ENCODE data around the gene LYVE1. TPM values are rescaled to one million over a fixed set of nuclear protein-coding genes. Genes with fewer than 3 reads are reported as not detected.

LYVE1 gene
- total RNA-seq, 1 experiment from 2014 or later: 0.11 TPM

DNA sequence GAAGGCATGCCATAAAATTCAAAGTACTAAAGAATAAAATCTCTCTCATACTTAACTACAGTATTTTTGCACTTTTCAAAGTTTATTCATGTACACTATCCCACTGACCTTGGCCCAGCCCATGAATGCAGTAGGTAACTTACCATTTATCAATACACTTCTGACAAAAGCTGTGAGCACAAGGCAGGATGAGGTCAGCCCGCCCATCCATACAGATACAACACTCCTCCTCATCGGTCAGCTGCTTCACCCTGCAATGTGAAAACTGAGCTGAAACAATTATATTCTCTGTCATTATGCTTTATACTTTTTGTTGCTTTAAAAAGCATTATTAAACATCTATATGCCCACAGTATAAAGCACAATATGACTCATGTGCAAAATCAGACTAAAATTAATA, 49.6 kb downstream of the LYVE1 start:
- Histone ChIP-seq H3K4me3 (ENCODE audit: low read depth, low read length, poor library complexity, severe bottlenecking) (no peak overlapping the region), H3K27ac (ENCODE audit: low read depth, low read length, poor library complexity, severe bottlenecking) (no peak overlapping the region), H3K36me3 (ENCODE audit: insufficient read depth, low read length, poor library complexity, severe bottlenecking) (peaks cover 80% of the 10 kb centered on the region), H3K27me3 (replicated peaks; ENCODE audit: insufficient read depth, low read depth, low read length, poor library complexity) (no peaks in the 10 kb centered on the region), H3K9me3 (ENCODE audit: low read depth, low read length, poor library complexity, severe bottlenecking) (no peaks in the 10 kb centered on the region), H3K4me1 (ENCODE audit: insufficient read depth, low read length, poor library complexity, severe bottlenecking) (peaks cover 33% of the 10 kb centered on the region)
- no peak for DNase-seq (ENCODE audit: low spot score)
- intact Hi-C loops (cut with micrococcal nuclease; ENCODE audit: unreplicated experiment): no loop called here
- POLR2A ChIA-PET (ENCODE audit: low non-redundant PET): no interaction called here
- CTCF ChIA-PET: no interaction called here
- BruUV-seq (replicated peaks): no TSS peak
- TF ChIP-seq, protein P1, sequence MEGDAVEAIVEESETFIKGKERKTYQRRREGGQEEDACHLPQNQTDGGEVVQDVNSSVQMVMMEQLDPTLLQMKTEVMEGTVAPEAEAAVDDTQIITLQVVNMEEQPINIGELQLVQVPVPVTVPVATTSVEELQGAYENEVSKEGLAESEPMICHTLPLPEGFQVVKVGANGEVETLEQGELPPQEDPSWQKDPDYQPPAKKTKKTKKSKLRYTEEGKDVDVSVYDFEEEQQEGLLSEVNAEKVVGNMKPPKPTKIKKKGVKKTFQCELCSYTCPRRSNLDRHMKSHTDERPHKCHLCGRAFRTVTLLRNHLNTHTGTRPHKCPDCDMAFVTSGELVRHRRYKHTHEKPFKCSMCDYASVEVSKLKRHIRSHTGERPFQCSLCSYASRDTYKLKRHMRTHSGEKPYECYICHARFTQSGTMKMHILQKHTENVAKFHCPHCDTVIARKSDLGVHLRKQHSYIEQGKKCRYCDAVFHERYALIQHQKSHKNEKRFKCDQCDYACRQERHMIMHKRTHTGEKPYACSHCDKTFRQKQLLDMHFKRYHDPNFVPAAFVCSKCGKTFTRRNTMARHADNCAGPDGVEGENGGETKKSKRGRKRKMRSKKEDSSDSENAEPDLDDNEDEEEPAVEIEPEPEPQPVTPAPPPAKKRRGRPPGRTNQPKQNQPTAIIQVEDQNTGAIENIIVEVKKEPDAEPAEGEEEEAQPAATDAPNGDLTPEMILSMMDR (conservative IDR thresholded peaks at IDR 0.05; ENCODE audit: low read depth, low read length): no peak
- no peak for TF ChIP-seq EZH2 (IDR thresholded peaks at IDR 0.05; ENCODE audit: borderline replicate concordance, low read depth, low read length, poor library complexity, severe bottlenecking)

DNA sequence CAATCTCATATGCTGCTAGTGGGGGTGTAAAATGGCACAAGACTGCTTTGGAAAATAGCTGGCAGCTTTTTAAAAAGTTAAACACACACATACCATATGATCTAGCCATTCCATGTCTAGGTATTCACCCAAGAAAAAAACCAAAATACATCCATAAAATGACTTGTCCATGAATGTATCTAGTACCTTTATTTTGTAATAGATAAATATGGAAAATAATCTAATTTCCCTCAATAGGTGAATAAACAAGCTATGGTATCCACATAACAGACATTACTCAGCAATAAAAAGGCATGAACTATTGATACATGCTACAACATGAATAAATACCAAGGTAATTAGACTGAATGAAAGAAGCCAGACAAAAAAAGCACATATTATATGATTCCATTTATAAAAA, 50.3 kb downstream of the LYVE1 start:
- BruUV-seq (replicated peaks): no TSS peak
- POLR2A ChIA-PET (ENCODE audit: low non-redundant PET): no interaction called here
- intact Hi-C loops (cut with micrococcal nuclease; ENCODE audit: unreplicated experiment): no loop called here

DNA sequence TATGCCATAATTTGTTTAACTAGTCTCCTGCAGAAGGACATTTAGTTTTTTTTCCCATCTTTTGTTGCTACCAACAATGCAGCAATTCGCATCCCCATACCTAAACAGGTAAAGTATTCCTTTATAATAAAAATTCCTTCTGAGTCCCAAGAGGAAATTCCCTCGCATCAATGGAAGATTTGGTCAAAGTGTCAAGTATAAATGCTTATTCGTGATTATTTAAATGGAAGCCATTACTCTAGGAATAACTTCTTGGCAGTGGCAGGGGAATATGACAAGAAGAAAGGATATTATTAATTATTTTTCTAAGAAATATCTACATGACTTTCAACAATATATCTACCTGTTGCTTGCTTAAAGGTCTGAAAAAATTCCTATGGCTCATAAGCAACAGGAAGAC, 53.0 kb downstream of the LYVE1 start:
- H3K27me3 ChIP-seq (replicated peaks; ENCODE audit: insufficient read depth, low read depth, low read length, poor library complexity): no peaks in the 10 kb centered on the region
- ChIA-PET CTCF (interaction anchor here (0.9 kb wide), 1 partner anchor 139 kb away, joined by 3 read pairs; no protein-coding TSS in a partner anchor), POLR2A (ENCODE audit: low non-redundant PET) (no interaction called here)
- H3K4me3 ChIP-seq (ENCODE audit: low read depth, low read length, poor library complexity, severe bottlenecking): no peak overlapping the region
- H3K27ac ChIP-seq (ENCODE audit: low read depth, low read length, poor library complexity, severe bottlenecking): no peak overlapping the region
- intact Hi-C loops (cut with micrococcal nuclease; ENCODE audit: unreplicated experiment): no loop called here
- H3K9me3 ChIP-seq (ENCODE audit: low read depth, low read length, poor library complexity, severe bottlenecking): no peaks in the 10 kb centered on the region
- no TSS peak for BruUV-seq (replicated peaks)
- TF ChIP-seq, protein P1 (conservative IDR thresholded peaks at IDR 0.05; ENCODE audit: low read depth, low read length): no peak
- no peak for TF ChIP-seq EZH2 (IDR thresholded peaks at IDR 0.05; ENCODE audit: borderline replicate concordance, low read depth, low read length, poor library complexity, severe bottlenecking)
- no peak for DNase-seq (ENCODE audit: low spot score)
- H3K36me3 ChIP-seq (ENCODE audit: insufficient read depth, low read length, poor library complexity, severe bottlenecking): peaks cover 47% of the 10 kb centered on the region
- H3K4me1 ChIP-seq (ENCODE audit: insufficient read depth, low read length, poor library complexity, severe bottlenecking): peaks cover 34% of the 10 kb centered on the region

More for the DNA sequence above, 50.3 kb downstream of the LYVE1 start:
- Histone ChIP-seq H3K4me1 (ENCODE audit: insufficient read depth, low read length, poor library complexity, severe bottlenecking) (peaks cover 33% of the 10 kb centered on the region), H3K9me3 (ENCODE audit: low read depth, low read length, poor library complexity, severe bottlenecking) (no peaks in the 10 kb centered on the region), H3K36me3 (ENCODE audit: insufficient read depth, low read length, poor library complexity, severe bottlenecking) (peaks cover 72% of the 10 kb centered on the region), H3K27ac (ENCODE audit: low read depth, low read length, poor library complexity, severe bottlenecking) (no peak overlapping the region), H3K27me3 (replicated peaks; ENCODE audit: insufficient read depth, low read depth, low read length, poor library complexity) (no peaks in the 10 kb centered on the region), H3K4me3 (ENCODE audit: low read depth, low read length, poor library complexity, severe bottlenecking) (no peak overlapping the region)
- TF ChIP-seq, protein P1 (conservative IDR thresholded peaks at IDR 0.05; ENCODE audit: low read depth, low read length): no peak
- TF ChIP-seq EZH2 (IDR thresholded peaks at IDR 0.05; ENCODE audit: borderline replicate concordance, low read depth, low read length, poor library complexity, severe bottlenecking): no peak
- CTCF ChIA-PET: no interaction called here
- DNase-seq (ENCODE audit: low spot score): no peak

All from A673 (cell line).